ENCODE measurements around the gene CCM2. TPM values are rescaled to one million over a fixed set of nuclear protein-coding genes. Genes with fewer than 3 reads are reported as not detected.

The CCM2 gene
- total RNA-seq, 1 donor from 2014 or later, result 33.8 TPM

DNA sequence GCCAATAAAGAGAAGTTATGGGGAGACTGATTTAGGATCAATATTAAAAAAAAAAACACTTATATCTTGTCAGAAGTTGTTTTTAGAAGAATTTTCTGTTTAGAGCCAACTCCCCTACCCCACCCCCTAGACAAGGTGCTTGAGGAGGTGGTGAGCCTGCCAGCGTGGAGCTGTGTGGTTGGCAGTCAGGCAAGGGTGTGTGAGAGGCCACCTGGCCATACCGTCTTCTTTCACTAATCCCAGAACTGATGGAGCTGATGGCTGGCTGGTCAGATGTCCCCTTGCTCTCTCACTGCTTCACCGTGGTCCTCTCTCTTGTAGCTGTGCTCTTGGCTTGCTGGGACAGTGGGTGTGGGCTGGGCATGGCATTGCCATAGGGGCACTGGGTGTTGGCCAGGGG is 54.4 kb downstream of the CCM2 start:
- DNase-seq (ENCODE audit: extremely low spot score, unreplicated experiment), result no peak
- H3K27ac Mint-ChIP-seq, result no peak overlapping the region
- H3K27me3 Mint-ChIP-seq, result no peaks in the 10 kb centered on the region
- H3K4me1 Mint-ChIP-seq (ENCODE audit: unreplicated experiment), result no peaks in the 10 kb centered on the region
- H3K9me3 Mint-ChIP-seq, result peaks cover 3% of the 10 kb centered on the region
- TF ChIP-seq, protein P1, sequence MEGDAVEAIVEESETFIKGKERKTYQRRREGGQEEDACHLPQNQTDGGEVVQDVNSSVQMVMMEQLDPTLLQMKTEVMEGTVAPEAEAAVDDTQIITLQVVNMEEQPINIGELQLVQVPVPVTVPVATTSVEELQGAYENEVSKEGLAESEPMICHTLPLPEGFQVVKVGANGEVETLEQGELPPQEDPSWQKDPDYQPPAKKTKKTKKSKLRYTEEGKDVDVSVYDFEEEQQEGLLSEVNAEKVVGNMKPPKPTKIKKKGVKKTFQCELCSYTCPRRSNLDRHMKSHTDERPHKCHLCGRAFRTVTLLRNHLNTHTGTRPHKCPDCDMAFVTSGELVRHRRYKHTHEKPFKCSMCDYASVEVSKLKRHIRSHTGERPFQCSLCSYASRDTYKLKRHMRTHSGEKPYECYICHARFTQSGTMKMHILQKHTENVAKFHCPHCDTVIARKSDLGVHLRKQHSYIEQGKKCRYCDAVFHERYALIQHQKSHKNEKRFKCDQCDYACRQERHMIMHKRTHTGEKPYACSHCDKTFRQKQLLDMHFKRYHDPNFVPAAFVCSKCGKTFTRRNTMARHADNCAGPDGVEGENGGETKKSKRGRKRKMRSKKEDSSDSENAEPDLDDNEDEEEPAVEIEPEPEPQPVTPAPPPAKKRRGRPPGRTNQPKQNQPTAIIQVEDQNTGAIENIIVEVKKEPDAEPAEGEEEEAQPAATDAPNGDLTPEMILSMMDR (conservative IDR thresholded peaks at IDR 0.05), result no peak
- H3K4me3 Mint-ChIP-seq, result no peak overlapping the region
- peaks cover 19% of the 10 kb centered on the region for H3K36me3 Mint-ChIP-seq

DNA sequence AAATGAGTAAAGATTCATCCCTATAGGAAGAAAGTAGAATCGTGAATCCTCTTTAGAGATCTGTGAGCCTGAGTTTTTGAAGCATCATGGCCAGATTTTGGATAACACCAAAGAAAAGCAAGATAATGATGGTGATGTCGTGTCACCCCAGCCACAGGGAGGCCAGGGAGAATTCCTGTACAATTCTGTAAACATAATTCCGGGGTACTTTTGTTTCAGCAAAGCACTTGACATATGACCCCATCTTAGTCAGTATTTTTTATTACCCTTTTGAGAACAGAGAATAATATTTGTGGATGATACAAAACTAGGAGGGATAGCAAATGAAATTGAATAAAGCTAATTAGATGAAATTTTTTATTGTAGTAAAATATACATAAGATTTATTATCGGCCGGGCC is 55.0 kb downstream of the CCM2 start:
- Mint-ChIP-seq H3K27ac (no peak overlapping the region), H3K36me3 (peaks cover 18% of the 10 kb centered on the region), H3K27me3 (no peaks in the 10 kb centered on the region), H3K4me1 (ENCODE audit: unreplicated experiment) (no peaks in the 10 kb centered on the region), H3K9me3 (peaks cover 3% of the 10 kb centered on the region), H3K4me3 (no peak overlapping the region)
- TF ChIP-seq, protein P1 (conservative IDR thresholded peaks at IDR 0.05), result no peak
- no peak for DNase-seq (ENCODE audit: extremely low spot score, unreplicated experiment)

DNA sequence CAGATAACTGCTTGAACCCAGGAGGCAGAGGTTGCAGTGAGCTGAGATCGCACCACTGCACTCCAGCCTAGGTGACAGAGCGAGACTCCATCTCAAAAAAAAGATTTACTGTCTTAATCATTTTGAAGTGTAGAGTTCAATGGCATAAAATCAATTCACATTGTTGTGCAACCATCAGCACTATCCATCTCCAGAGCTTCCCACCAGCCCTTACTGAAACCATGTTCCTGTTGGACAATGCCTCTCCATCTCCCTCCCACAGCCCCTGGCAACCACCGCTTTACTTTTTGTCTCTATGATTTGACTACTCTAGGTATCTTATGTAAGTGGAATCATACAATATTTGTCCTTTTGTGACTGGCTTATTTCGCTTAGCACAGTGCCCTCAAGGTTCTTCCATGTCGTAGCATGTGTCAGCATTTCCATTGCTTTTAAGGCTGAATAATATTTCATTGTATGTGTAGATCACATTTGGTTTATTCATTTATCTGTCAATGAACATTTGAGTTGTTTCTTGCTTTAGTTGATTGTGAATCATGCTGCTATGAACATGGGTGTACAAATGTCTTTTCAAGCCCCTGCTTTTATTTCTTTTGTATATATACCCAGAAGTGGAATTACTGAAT is 55.7 kb downstream of the CCM2 start:
- DNase-seq (ENCODE audit: extremely low spot score, unreplicated experiment), result no peak
- Mint-ChIP-seq H3K36me3 (peaks cover 20% of the 10 kb centered on the region), H3K27me3 (no peaks in the 10 kb centered on the region), H3K9me3 (peaks cover 3% of the 10 kb centered on the region), H3K4me1 (ENCODE audit: unreplicated experiment) (no peaks in the 10 kb centered on the region), H3K27ac (no peak overlapping the region), H3K4me3 (no peak overlapping the region)
- TF ChIP-seq, protein P1 (conservative IDR thresholded peaks at IDR 0.05), result no peak

DNA sequence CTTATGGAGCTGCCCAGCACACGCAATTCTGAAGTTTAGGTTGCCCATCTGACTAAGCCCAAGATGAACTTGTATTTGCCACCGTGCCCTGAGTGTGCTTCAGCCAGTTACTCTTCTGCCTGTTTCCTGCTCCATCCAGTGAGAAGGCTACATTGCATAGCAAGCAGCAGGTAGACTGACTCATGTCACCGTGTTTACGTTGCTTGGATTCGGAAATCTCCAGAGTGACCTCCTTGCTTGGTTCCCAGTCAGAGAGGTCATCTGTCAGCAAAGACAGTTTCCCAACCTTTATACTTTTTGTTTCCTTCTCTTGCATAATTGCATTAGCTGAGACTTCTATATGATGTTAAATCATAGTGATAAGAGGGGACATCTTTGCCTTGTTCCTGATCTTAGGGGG is 57.9 kb downstream of the CCM2 start:
- TF ChIP-seq, protein P1 (conservative IDR thresholded peaks at IDR 0.05), result no peak
- Mint-ChIP-seq H3K27me3 (no peaks in the 10 kb centered on the region), H3K27ac (no peak overlapping the region), H3K4me1 (ENCODE audit: unreplicated experiment) (no peaks in the 10 kb centered on the region), H3K36me3 (peaks cover 21% of the 10 kb centered on the region), H3K4me3 (no peak overlapping the region), H3K9me3 (peaks cover 3% of the 10 kb centered on the region)
- no peak for DNase-seq (ENCODE audit: extremely low spot score, unreplicated experiment)

DNA sequence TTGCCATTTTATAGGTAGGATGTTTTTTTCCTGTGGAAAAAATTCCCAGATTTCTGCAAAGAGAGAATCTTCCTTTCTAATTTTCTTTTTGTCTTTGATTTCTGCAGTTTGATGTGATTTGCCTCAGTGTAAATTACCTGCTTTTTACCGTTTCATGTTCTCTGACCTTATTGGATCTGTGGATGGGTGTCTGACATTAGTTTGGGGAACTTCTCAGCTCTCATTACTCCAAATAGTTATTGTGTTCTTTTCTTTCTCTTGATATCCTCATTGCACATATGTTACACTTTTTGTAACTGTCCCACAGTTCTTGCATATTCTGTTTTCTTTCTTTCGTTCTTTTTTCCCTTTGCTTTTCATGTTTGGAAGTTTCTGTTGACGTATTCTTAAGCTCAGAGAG is 60.3 kb downstream of the CCM2 start:
- no peak overlapping the region for H3K4me3 Mint-ChIP-seq
- peaks cover 10% of the 10 kb centered on the region for H3K36me3 Mint-ChIP-seq

More for the DNA sequence above, 60.3 kb downstream of the CCM2 start:
- DNase-seq (ENCODE audit: extremely low spot score, unreplicated experiment), result no peak
- Mint-ChIP-seq H3K27me3 (no peaks in the 10 kb centered on the region), H3K9me3 (peaks cover 3% of the 10 kb centered on the region), H3K27ac (no peak overlapping the region), H3K4me1 (ENCODE audit: unreplicated experiment) (no peaks in the 10 kb centered on the region)
- TF ChIP-seq, protein P1 (conservative IDR thresholded peaks at IDR 0.05), result no peak

All from type B pancreatic cell (in vitro differentiated cells).